CD4-positive, CD25-positive, alpha-beta regulatory T cell (primary cell): Measurements from ENCODE around the gene NHERF1. TPM values are rescaled to one million over a fixed set of nuclear protein-coding genes. Genes with fewer than 3 reads are reported as not detected.
A peak's percentile ranks its signal among the peaks of the same experiment; 100 is the strongest.

Experiments
- ATAC-seq, 2 donors: fragments of 150-1000 bp; cut with Tn5 transposase; one replicate each; pipeline ENCODE4 v1.10.0; 2021; ENCODE audit warnings: low read depth in 2 of 2, moderate number of reproducible peaks in 2 of 2, moderate library complexity in 1 of 2
- DNase-seq, 3 donors: peaks; one replicate each; pipeline versions ENCODE4 v3.0.0 to v3.0.0-alpha.2; 2012 to 2022; ENCODE audit warnings: mixed read lengths in 1 of 3
- H3K27ac ChIP-seq: one replicate; pipeline ENCODE4 v1.7.0; 2013; ENCODE audit warnings: mild to moderate bottlenecking, low read length; ENCODE audit not compliant: insufficient read depth, poor library complexity, severe bottlenecking
- H3K27me3 ChIP-seq: one replicate; pipeline ENCODE4 v1.7.0; 2013; ENCODE audit warnings: low read length; ENCODE audit not compliant: control insufficient read depth, insufficient read depth
- H3K36me3 ChIP-seq: one replicate; pipeline ENCODE4 v1.7.0; 2013; ENCODE audit warnings: mild to moderate bottlenecking, low read length, moderate library complexity; ENCODE audit not compliant: control insufficient read depth, insufficient read depth
- H3K4me1 ChIP-seq: 2 replicates; pipeline ENCODE4 v1.7.0; 2013; ENCODE audit warnings: mild to moderate bottlenecking, low read length; ENCODE audit not compliant: insufficient read depth, control insufficient read depth, poor library complexity, severe bottlenecking
- H3K4me3 ChIP-seq: one replicate; pipeline ENCODE4 v1.7.0; 2013; ENCODE audit warnings: low read depth, mild to moderate bottlenecking, low read length, moderate library complexity
- H3K9me3 ChIP-seq, 2 experiments: 1 replicate in 1 of 2; 2 replicates in 1 of 2; pipeline ENCODE4 v1.7.0; 2013; ENCODE audit warnings: low read length in 2 of 2, mild to moderate bottlenecking in 1 of 2, moderate library complexity in 1 of 2; ENCODE audit not compliant: control insufficient read depth in 2 of 2
- H3K27ac Mint-ChIP-seq, 3 donors: one replicate each; pipeline ENCODE4 v1.8.0; 2020 to 2022; ENCODE audit warnings: mild to moderate bottlenecking in 3 of 3, mixed read lengths in 3 of 3, moderate library complexity in 2 of 3
- H3K27me3 Mint-ChIP-seq: one replicate; pipeline ENCODE4 v1.8.0; 2022; ENCODE audit warnings: mild to moderate bottlenecking, mixed read lengths
- H3K36me3 Mint-ChIP-seq: one replicate; pipeline ENCODE4 v1.8.0; 2020; ENCODE audit warnings: mixed read lengths
- H3K4me1 Mint-ChIP-seq, 4 donors: one replicate each; pipeline ENCODE4 v1.8.0; 2020 to 2022; ENCODE audit warnings: mixed read lengths in 4 of 4, mild to moderate bottlenecking in 1 of 4
- H3K4me3 Mint-ChIP-seq, 4 donors: one replicate each; pipeline ENCODE4 v1.8.0; 2020 to 2022; ENCODE audit warnings: mild to moderate bottlenecking in 4 of 4, mixed read lengths in 4 of 4, moderate library complexity in 3 of 4
- H3K9me3 Mint-ChIP-seq, 7 donors: one replicate each; pipeline ENCODE4 v1.8.0; 2020 to 2022; ENCODE audit warnings: mixed read lengths in 7 of 7, mild to moderate bottlenecking in 3 of 7, moderate library complexity in 2 of 7
- polyA plus RNA-seq, 4 donors: library from polyadenylated mRNA; unstranded; fragments of 300-500 nt; fragmentation: Illumina TruSeq; gene quantifications; one replicate each; pipeline ENCODE4 v1.2.3, GENCODE V29; 2021
- total RNA-seq: library from RNA; stranded (reverse); gene quantifications from one replicate; pipeline ENCODE4 v1.2.3, GENCODE V29; 2022

Gene NHERF1
- total and polyA plus RNA-seq, 5 donors from 2014 or later, result 177 to 453 (median 399) TPM

DNA sequence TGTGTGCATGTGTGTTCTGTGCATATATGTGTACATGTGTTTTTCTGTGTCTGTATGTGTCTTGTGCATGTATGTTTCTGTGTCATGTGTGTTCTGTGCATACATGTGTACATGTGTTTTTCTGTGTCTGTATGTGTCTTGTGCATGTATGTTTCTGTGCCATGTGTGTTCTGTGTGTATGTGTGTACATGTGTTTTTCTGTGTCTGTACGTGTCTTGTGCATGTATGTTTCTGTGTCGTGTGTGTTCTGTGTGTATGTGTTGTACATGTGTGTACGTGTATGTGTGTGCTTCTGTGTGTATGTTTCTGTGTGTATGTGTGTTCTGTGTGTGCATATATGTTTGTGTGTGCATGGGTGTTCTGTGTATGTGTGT, 19.7 kb upstream of the NHERF1 start:
- Mint-ChIP-seq H3K4me1 (peaks cover 0 to 5% (median 0%) of the 10 kb centered on the region in 4 donors), H3K27me3 (no peaks in the 10 kb centered on the region), H3K4me3 (no peak overlapping the region), H3K9me3 (no peaks in the 10 kb centered on the region), H3K27ac (no peak overlapping the region), H3K36me3 (no peaks in the 10 kb centered on the region)
- Histone ChIP-seq H3K4me3 (no peak overlapping the region), H3K36me3 (no peaks in the 10 kb centered on the region), H3K27me3 (no peaks in the 10 kb centered on the region), H3K4me1 (peaks cover 14% of the 10 kb centered on the region), H3K27ac (no peak overlapping the region), H3K9me3 (no peaks in the 10 kb centered on the region)
- ATAC-seq (no peak), DNase-seq (no peak)

DNA sequence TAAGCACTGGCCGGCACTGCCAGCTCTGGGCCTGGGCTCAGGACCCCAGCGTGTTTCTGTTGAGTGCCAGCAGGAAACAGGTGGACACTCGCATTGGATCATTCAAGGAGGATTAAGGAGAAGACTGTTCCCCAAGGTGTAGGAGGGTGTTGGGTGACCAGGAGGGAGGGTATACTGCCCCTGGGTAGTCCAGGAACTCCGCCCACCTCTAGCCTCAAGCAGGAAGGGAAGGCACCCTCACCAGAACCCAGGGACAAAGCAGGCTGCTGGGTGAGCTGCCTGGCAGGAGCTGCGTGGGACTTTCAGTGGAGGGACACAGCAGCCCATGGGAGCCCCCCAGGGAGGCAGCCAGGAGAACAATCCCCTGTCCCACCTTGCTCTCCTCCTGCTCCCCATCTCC, 19.1 kb upstream of the NHERF1 start:
- Histone ChIP-seq H3K4me1 (peaks cover 14% of the 10 kb centered on the region), H3K27ac (no peak overlapping the region), H3K9me3 (no peaks in the 10 kb centered on the region), H3K4me3 (no peak overlapping the region), H3K27me3 (no peaks in the 10 kb centered on the region), H3K36me3 (no peaks in the 10 kb centered on the region)
- peaks cover 0 to 6% (median 4%) of the 10 kb centered on the region in 4 donors for H3K4me1 Mint-ChIP-seq
- H3K27me3 Mint-ChIP-seq, result no peaks in the 10 kb centered on the region
- H3K9me3 Mint-ChIP-seq, result peaks cover 0 to under 1% (median 0%) of the 10 kb centered on the region in 7 donors
- DNase-seq (no peak), ATAC-seq (no peak)
- H3K27ac Mint-ChIP-seq, result no peak overlapping the region
- H3K36me3 Mint-ChIP-seq, result no peaks in the 10 kb centered on the region
- H3K4me3 Mint-ChIP-seq, result no peak overlapping the region

DNA sequence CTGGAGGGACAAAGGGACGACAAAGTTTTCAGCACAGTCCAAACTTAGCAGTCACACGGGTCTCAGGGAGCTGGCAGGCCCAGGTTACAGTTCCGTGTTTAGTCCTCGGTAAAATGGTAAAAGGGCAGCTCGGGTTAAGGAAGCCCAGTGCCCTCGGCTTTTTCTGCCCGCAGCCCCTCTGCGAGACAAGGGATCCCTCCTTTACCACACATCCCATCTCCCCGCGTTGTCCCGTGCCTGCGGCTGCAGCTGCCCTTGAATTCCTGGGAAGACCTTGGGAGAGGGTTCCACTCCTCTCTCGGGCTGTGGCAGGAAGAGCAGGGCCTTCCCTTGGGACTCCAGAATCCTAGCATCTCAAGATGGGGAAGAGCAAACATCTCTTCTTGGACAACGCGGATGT, 18.6 kb upstream of the NHERF1 start:
- H3K36me3 Mint-ChIP-seq, result no peaks in the 10 kb centered on the region
- no peak overlapping the region for H3K27ac Mint-ChIP-seq
- H3K4me3 ChIP-seq, result no peak overlapping the region
- H3K27me3 Mint-ChIP-seq, result no peaks in the 10 kb centered on the region
- H3K4me1 Mint-ChIP-seq, result peaks cover 0 to 9% (median 6%) of the 10 kb centered on the region in 4 donors
- no peak for ATAC-seq
- peaks cover 14% of the 10 kb centered on the region for H3K4me1 ChIP-seq
- H3K9me3 Mint-ChIP-seq, result peaks cover 0 to 1% (median 0%) of the 10 kb centered on the region in 7 donors
- H3K9me3 ChIP-seq, result no peaks in the 10 kb centered on the region
- no peak overlapping the region for H3K4me3 Mint-ChIP-seq
- no peak overlapping the region for H3K27ac ChIP-seq
- no peaks in the 10 kb centered on the region for H3K36me3 ChIP-seq
- no peaks in the 10 kb centered on the region for H3K27me3 ChIP-seq
- DNase-seq, result no peak

DNA sequence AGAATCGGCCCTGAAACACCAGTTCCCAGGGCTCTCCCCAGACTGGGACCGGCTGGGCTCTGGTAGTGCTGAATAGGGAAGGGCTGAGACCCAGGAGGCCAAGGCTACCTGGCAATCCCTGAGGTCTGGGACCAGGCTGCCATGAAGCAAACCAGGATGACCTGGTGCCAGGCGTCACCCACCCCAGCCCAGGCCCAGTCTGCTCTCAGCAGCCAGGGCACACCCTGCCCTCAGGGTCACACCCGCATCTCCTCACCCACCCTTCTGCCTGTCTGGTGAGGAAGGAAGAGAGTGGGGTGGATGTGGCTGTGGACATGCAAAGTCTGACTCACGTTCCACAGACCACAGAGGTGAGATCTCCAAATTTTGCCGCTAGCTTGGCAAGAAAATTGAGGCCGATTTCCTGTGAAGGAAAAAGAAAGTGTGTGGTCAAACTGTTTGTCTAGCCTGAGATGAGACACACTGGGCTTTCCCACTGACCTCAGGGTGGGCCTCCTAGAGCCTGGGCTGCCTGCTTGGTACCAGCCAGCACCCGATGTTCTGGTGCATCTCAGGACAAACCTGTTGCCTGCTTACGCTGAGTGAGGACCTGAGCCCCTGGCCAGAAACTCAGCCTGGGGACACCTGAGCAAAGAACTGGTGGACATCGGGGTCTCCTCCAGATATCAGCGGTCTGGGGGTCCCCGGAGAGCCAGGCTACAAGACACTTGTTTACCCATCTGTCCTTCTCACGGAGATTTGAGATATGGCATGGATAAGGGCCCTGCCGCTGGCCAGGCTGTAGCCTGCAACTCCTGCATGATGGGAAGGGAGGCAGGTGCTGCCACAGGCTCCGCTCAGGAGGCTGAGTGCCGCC, 17.7 kb upstream of the NHERF1 start:
- ATAC-seq (peak; percentile 81 to 87), DNase-seq (peak in 1 of 3 donors; percentile 77)
- Histone ChIP-seq H3K4me3 (no peak overlapping the region), H3K27me3 (no peaks in the 10 kb centered on the region), H3K9me3 (no peaks in the 10 kb centered on the region), H3K36me3 (no peaks in the 10 kb centered on the region), H3K4me1 (peaks cover 14% of the 10 kb centered on the region), H3K27ac (no peak overlapping the region)
- peak overlapping the region in 1 of 4 donors; percentile 29 for H3K4me3 Mint-ChIP-seq
- no peaks in the 10 kb centered on the region for H3K36me3 Mint-ChIP-seq
- peaks cover 0 to 1% (median 0%) of the 10 kb centered on the region in 7 donors for H3K9me3 Mint-ChIP-seq
- peaks cover 0 to 14% (median 6%) of the 10 kb centered on the region in 4 donors for H3K4me1 Mint-ChIP-seq
- H3K27me3 Mint-ChIP-seq, result no peaks in the 10 kb centered on the region
- H3K27ac Mint-ChIP-seq, result peak overlapping the region in 1 of 3 donors; percentile 42

DNA sequence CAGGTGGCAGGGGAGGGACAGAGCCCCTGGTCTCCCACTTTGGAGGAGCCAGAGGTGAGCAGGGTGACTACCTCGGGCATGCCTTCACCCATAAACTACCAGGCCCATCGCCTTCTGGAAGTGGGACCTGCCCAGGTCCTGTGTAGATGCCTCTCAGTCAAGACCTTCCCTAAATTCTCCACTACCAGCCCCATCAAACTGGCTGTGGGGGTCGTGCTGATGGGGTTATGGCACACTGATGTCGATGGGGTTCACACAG, 17.2 kb upstream of the NHERF1 start:
- no peaks in the 10 kb centered on the region for H3K27me3 ChIP-seq
- peaks cover 0 to 18% (median 9%) of the 10 kb centered on the region in 4 donors for H3K4me1 Mint-ChIP-seq
- peaks cover 0 to 2% (median 0%) of the 10 kb centered on the region in 7 donors for H3K9me3 Mint-ChIP-seq
- H3K36me3 ChIP-seq, result no peaks in the 10 kb centered on the region
- DNase-seq (no peak), ATAC-seq (no peak)
- no peak overlapping the region for H3K27ac ChIP-seq
- H3K4me1 ChIP-seq, result peaks cover 17% of the 10 kb centered on the region
- H3K4me3 Mint-ChIP-seq, result no peak overlapping the region
- no peaks in the 10 kb centered on the region for H3K9me3 ChIP-seq
- H3K4me3 ChIP-seq, result no peak overlapping the region
- H3K27ac Mint-ChIP-seq, result no peak overlapping the region
- H3K27me3 Mint-ChIP-seq, result no peaks in the 10 kb centered on the region
- H3K36me3 Mint-ChIP-seq, result no peaks in the 10 kb centered on the region

DNA sequence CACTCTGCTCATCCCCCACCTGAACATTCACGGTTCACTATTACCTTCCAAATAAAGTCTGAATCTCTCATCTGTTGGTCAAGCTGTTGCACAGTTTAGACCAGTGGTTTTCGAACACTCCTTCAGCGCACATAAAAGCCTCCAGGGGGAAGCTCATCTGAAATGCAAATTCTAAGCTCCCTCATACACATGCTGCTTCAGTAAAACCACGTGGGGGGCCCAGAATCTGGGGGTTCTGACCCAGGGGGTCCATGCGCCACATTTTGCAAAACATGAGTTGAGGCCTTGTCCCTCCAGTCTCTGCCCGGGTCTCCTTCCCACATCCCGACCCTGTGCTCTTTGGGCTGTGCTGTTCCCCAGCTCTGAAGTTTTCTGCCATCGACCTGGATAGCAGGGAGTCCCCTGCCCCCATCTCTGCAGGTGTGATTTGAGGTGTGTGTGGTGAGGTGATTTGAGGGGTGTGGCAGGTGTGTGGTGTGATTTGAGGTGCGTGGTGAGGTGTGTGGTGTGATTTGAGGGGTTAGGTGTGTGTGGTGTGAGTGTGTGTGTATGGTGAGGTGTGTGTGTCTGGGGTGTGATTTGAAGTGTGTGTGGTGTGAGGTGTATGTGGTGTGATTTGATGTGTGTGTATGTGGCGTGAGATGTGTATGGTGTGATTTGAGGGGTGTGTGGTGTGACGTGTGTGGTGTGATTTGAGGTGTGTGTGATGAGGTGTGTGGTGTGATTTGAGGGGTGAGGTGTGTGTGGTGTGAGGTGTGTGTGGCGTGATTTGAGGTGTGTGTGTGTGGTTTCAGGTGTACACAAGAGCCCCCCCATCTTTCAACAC, 16.2 kb upstream of the NHERF1 start:
- no peaks in the 10 kb centered on the region for H3K36me3 Mint-ChIP-seq
- H3K27me3 Mint-ChIP-seq, result no peaks in the 10 kb centered on the region
- Histone ChIP-seq H3K27ac (no peak overlapping the region), H3K4me1 (peaks cover 24% of the 10 kb centered on the region), H3K36me3 (no peaks in the 10 kb centered on the region), H3K9me3 (no peaks in the 10 kb centered on the region), H3K4me3 (no peak overlapping the region), H3K27me3 (no peaks in the 10 kb centered on the region)
- H3K4me3 Mint-ChIP-seq, result no peak overlapping the region
- H3K9me3 Mint-ChIP-seq, result peaks cover 0 to 2% (median 0%) of the 10 kb centered on the region in 7 donors
- H3K27ac Mint-ChIP-seq, result no peak overlapping the region
- DNase-seq (no peak), ATAC-seq (no peak)
- H3K4me1 Mint-ChIP-seq, result peaks cover 0 to 22% (median 12%) of the 10 kb centered on the region in 4 donors

DNA sequence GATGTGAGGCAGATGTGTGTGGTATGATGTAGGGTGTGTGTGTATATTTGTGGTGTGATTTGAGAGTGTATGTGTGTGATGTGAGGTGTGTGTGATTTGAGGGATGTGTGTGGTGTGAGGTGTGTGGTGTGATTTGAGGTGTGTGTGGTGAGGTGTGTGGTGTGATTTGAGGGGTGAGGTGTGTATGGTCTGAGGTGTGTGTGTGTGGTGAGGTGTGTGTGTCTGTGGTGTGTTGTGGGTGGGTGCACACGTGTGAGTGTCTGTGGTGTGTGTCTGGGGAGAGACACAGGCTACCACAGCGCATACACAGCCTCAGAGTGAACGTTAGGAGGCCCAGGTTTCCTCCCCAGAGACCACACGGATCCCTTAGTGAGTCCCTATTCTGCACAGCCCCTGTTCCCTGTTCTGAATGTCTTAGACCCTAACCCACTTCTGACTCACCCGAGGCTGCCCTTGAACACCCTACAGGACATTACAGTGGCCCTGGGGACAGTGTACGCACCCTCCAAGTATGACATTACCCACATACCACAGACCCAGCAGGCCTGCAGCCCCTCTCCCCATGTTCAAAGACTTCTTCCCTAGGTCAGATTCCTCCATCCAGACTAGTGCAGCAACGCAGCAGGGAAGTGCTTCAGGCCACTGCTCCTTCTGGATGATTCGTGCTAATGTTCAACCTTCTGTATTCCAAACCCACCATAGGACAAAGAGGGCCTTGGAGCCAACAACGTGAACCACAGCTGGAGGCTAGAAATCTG, 14.9 kb upstream of the NHERF1 start:
- Mint-ChIP-seq H3K9me3 (peaks cover 0 to 2% (median 0%) of the 10 kb centered on the region in 7 donors), H3K36me3 (no peaks in the 10 kb centered on the region), H3K27ac (no peak overlapping the region), H3K4me1 (peaks cover 0 to 35% (median 15%) of the 10 kb centered on the region in 4 donors), H3K27me3 (no peaks in the 10 kb centered on the region), H3K4me3 (no peak overlapping the region)
- Histone ChIP-seq H3K27ac (no peak overlapping the region), H3K36me3 (no peaks in the 10 kb centered on the region), H3K4me3 (no peak overlapping the region), H3K9me3 (no peaks in the 10 kb centered on the region), H3K27me3 (no peaks in the 10 kb centered on the region), H3K4me1 (peaks cover 37% of the 10 kb centered on the region)
- no peak for DNase-seq
- no peak for ATAC-seq
